ENCODE data around the gene GNA14.
"Not testable (repeated sequence)": the region's sequence is repeated elsewhere in the genome, so short reads cannot be mapped to it uniquely, and the experiment has no call there.

GNA14 gene

DNA sequence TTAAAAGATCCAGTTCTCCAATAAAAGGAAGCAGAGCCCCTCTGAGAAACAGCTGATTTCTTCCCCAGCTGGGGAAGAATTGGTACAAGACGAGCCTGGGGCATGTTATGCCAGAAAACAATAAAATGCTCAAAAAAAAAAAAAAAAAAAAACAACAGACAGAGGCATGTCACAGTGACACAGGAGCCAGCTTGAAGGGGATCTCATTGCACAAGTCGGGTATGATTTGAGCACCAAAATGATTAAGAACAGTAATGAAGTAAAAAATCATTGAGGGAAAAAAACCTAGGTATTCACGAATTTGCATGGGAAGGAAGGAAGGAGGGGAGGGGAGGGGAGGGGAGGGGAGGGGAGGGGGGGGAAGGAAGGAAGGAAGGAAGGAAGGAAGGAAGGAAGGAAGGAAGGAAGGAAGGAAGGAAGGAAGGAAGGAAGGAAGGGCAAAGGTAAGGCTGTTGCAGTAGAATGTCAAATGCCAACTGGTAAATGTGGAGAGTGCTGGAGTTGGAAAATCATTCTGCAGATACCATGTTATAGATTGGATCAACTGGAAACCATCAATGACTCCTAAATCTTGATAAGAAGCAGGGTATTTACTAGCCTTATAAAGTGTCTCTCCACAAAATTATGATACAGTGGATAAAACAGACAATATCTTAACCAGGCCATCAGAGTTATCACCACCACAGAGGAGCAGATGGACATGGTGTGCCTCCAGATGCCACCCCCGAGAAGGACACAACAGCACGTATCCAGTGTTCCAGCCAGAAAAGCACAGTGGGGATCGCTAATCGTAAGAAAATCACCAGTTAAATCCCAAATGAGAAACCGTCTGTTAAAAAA is 7.2 kb downstream of the GNA14 start:
- Histone ChIP-seq H3K27me3 (ENCODE audit: insufficient read depth, insufficient read length) (no peaks in the 10 kb centered on the region), H3K9ac (ENCODE audit: insufficient read length, low read depth) (no peak overlapping the region), H3K4me3 (ENCODE audit: insufficient read length, low read depth) (no peak overlapping the region), H3K36me3 (ENCODE audit: insufficient read depth, insufficient read length, low read length) (no peaks in the 10 kb centered on the region), H3K9me3 (ENCODE audit: insufficient read depth, low read length) (no peaks in the 10 kb centered on the region), H3K4me1 (ENCODE audit: insufficient read depth, insufficient read length) (no peaks in the 10 kb centered on the region)
- DNase-seq (ENCODE audit: low read depth, low spot score), result no peak
- TF ChIP-seq SUZ12 (IDR thresholded peaks at IDR 0.05; ENCODE audit: extremely low read depth, insufficient read depth, insufficient read length) (no peak), ZNF274 (IDR thresholded peaks at IDR 0.05; ENCODE audit: low read depth, low read length) (no peak), YY1 (IDR thresholded peaks at IDR 0.05; ENCODE audit: insufficient read depth, insufficient read length) (no peak)

DNA sequence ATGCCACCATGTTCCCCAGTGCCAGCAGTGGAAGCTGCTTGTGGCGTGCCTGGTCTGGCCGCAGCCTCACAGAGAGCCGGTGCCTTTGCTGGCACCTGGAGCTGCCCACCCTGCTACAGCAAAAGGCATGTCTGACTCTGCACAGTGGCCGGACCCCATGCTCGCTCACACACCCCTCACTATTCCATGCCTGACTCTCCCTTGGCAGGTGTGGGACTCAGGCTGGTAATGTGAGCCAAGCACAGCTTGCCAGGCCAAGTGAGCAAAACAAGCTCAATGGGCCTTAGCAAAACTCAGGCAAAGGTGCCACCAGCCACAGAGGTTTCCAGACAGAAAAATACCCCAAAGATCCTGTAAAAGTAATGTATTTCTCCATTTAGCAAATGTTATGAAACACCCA is 15.5 kb downstream of the GNA14 start:
- Histone ChIP-seq H3K9ac (ENCODE audit: insufficient read length, low read depth) (no peak overlapping the region), H3K27me3 (ENCODE audit: insufficient read depth, insufficient read length) (no peaks in the 10 kb centered on the region), H3K4me3 (ENCODE audit: insufficient read length, low read depth) (no peak overlapping the region), H3K9me3 (ENCODE audit: insufficient read depth, low read length) (no peaks in the 10 kb centered on the region), H3K36me3 (ENCODE audit: insufficient read depth, insufficient read length, low read length) (no peaks in the 10 kb centered on the region), H3K4me1 (ENCODE audit: insufficient read depth, insufficient read length) (no peaks in the 10 kb centered on the region)
- TF ChIP-seq SUZ12 (IDR thresholded peaks at IDR 0.05; ENCODE audit: extremely low read depth, insufficient read depth, insufficient read length) (no peak), ZNF274 (IDR thresholded peaks at IDR 0.05; ENCODE audit: low read depth, low read length) (no peak)
- no peak for DNase-seq (ENCODE audit: low read depth, low spot score)

DNA sequence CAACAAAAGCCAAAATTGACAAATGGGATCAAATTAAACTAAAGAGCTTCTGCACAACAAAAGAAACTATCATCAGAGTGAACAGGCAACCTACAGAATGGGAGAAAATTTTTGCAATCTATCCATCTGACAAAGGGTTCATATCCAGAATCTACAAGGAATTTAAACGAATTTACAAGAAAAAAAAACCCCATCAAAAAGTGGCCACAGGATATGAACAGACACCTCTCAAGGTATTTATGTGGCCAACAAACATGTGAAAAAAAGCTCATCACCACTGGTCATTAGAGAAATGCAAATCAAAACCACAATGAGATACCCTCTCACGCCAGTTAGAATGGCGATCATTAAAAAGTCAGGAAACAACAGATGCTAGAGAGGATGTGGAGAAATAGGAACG is 19.3 kb downstream of the GNA14 start:
- H3K36me3 ChIP-seq (ENCODE audit: insufficient read depth, insufficient read length, low read length); H3K9me3 ChIP-seq (ENCODE audit: insufficient read depth, low read length); H3K4me3 ChIP-seq (ENCODE audit: insufficient read length, low read depth); H3K4me1 ChIP-seq (ENCODE audit: insufficient read depth, insufficient read length); H3K27me3 ChIP-seq (ENCODE audit: insufficient read depth, insufficient read length); H3K9ac ChIP-seq (ENCODE audit: insufficient read length, low read depth); DNase-seq (ENCODE audit: low read depth, low spot score): not testable (repeated sequence)

DNA sequence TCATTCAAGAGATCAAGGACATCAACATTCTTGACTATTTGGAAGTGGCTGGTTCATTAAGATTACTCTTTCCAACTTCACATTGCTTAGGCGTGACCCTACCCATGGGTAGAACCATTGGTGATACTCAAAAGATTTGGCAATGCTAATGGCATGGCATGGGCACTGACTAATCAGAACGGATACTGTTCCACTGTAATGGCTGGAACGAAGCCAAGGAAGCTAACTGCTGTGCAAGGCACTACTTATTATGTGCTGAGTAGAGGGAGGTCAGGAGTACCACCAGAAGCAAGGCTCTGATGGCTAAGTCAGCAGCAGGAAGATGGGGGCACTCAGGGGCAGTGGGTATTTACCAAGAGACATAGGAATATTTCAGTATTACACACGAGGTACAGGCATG is 31.9 kb downstream of the GNA14 start:
- Histone ChIP-seq H3K9ac (ENCODE audit: insufficient read length, low read depth) (no peak overlapping the region), H3K36me3 (ENCODE audit: insufficient read depth, insufficient read length, low read length) (no peaks in the 10 kb centered on the region), H3K9me3 (ENCODE audit: insufficient read depth, low read length) (no peaks in the 10 kb centered on the region), H3K4me3 (ENCODE audit: insufficient read length, low read depth) (no peak overlapping the region), H3K27me3 (ENCODE audit: insufficient read depth, insufficient read length) (no peaks in the 10 kb centered on the region), H3K4me1 (ENCODE audit: insufficient read depth, insufficient read length) (no peaks in the 10 kb centered on the region)
- no peak for DNase-seq (ENCODE audit: low read depth, low spot score)
- TF ChIP-seq YY1 (IDR thresholded peaks at IDR 0.05; ENCODE audit: insufficient read depth, insufficient read length) (no peak), ZNF274 (IDR thresholded peaks at IDR 0.05; ENCODE audit: low read depth, low read length) (no peak), SUZ12 (IDR thresholded peaks at IDR 0.05; ENCODE audit: extremely low read depth, insufficient read depth, insufficient read length) (no peak)

DNA sequence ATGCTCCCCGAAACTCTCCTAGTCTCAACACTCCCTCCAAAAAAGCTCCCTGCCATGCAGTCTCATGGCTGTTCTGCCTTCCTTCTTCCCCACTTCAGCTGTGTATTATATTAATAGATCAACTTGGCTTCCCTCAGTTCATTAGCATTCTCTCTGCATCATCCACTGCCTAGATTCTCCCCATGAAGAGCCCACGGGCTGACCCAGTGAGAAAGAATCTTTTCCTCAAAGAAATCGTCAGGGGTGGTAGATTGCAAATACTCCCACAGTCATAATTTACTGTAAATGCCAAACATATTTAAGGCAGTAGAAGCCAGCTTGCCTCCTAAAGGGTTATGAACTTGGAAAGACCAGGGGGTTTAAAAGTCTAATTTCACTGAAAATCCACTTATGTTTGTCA is 33.5 kb downstream of the GNA14 start:
- Histone ChIP-seq H3K9ac (ENCODE audit: insufficient read length, low read depth) (no peak overlapping the region), H3K4me1 (ENCODE audit: insufficient read depth, insufficient read length) (no peaks in the 10 kb centered on the region), H3K27me3 (ENCODE audit: insufficient read depth, insufficient read length) (no peaks in the 10 kb centered on the region), H3K4me3 (ENCODE audit: insufficient read length, low read depth) (no peak overlapping the region), H3K36me3 (ENCODE audit: insufficient read depth, insufficient read length, low read length) (no peaks in the 10 kb centered on the region), H3K9me3 (ENCODE audit: insufficient read depth, low read length) (no peaks in the 10 kb centered on the region)
- DNase-seq (ENCODE audit: low read depth, low spot score), result no peak
- TF ChIP-seq SUZ12 (IDR thresholded peaks at IDR 0.05; ENCODE audit: extremely low read depth, insufficient read depth, insufficient read length) (no peak), ZNF274 (IDR thresholded peaks at IDR 0.05; ENCODE audit: low read depth, low read length) (no peak), YY1 (IDR thresholded peaks at IDR 0.05; ENCODE audit: insufficient read depth, insufficient read length) (no peak)

DNA sequence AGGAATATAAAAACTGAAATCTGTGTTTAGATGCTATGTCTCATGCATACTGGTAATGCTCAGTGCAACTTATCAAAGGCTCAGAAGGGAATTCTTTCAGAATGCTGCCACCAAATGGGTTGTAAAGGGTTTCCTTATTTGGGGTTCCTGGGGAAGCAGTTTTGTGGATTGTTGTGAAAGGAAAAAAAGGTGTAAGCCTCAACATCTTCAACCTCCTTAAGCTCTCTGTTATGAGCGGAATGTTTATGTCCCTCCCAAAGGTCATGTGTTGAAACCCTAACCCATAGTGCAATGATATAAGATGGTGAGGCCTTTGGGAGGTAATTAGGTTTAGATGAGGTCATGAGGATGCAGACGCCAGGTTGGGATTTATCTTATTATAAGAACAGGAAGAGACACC is 41.6 kb downstream of the GNA14 start:
- Histone ChIP-seq H3K9me3 (ENCODE audit: insufficient read depth, low read length) (no peaks in the 10 kb centered on the region), H3K9ac (ENCODE audit: insufficient read length, low read depth) (no peak overlapping the region), H3K4me3 (ENCODE audit: insufficient read length, low read depth) (no peak overlapping the region), H3K4me1 (ENCODE audit: insufficient read depth, insufficient read length) (no peaks in the 10 kb centered on the region), H3K36me3 (ENCODE audit: insufficient read depth, insufficient read length, low read length) (no peaks in the 10 kb centered on the region), H3K27me3 (ENCODE audit: insufficient read depth, insufficient read length) (no peaks in the 10 kb centered on the region)
- no peak for DNase-seq (ENCODE audit: low read depth, low spot score)
- no peak for TF ChIP-seq SUZ12 (IDR thresholded peaks at IDR 0.05; ENCODE audit: extremely low read depth, insufficient read depth, insufficient read length)
- TF ChIP-seq YY1 (IDR thresholded peaks at IDR 0.05; ENCODE audit: insufficient read depth, insufficient read length), result no peak
- TF ChIP-seq ZNF274 (IDR thresholded peaks at IDR 0.05; ENCODE audit: low read depth, low read length), result no peak

DNA sequence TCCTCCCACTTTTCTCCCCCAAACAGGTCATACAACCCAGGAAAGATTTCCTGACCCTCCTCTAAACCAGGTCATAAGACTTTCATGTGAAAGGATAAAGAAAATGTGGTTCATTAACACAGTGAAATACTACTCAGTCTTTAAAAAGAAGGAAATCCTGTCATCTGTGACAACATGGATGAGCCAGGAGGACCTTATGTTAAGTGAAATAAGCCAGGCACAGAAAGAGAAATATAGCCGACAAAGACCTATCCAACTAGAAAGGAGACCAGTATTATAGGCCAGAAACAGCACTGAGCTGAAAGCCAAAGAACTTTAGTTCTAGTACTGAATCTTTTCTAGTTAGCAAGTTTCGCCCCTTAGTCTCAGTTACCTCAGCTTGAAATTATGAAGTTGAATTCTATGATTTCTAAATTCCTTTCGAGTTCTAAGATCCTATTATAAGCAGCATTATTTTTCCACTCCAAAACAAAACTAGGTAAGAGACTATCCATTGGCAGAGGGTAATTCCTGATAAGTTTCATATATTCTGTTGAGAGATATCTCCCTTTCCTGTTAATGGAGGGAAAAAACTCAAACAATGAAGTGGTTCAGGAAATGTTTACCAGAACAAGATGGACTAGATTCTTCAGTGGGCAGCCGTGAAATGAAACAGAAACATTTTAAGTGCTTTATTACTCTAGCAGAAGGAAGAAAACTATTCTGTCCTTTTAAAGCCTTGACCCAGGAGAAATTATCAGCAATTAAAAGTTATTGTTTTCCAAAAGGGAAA is 42.5 kb downstream of the GNA14 start:
- no peaks in the 10 kb centered on the region for H3K36me3 ChIP-seq (ENCODE audit: insufficient read depth, insufficient read length, low read length)
- no peaks in the 10 kb centered on the region for H3K27me3 ChIP-seq (ENCODE audit: insufficient read depth, insufficient read length)
- H3K4me1 ChIP-seq (ENCODE audit: insufficient read depth, insufficient read length), result no peaks in the 10 kb centered on the region
- H3K9me3 ChIP-seq (ENCODE audit: insufficient read depth, low read length), result no peaks in the 10 kb centered on the region
- no peak for TF ChIP-seq SUZ12 (IDR thresholded peaks at IDR 0.05; ENCODE audit: extremely low read depth, insufficient read depth, insufficient read length)
- no peak for TF ChIP-seq ZNF274 (IDR thresholded peaks at IDR 0.05; ENCODE audit: low read depth, low read length)
- no peak for TF ChIP-seq YY1 (IDR thresholded peaks at IDR 0.05; ENCODE audit: insufficient read depth, insufficient read length)
- no peak overlapping the region for H3K4me3 ChIP-seq (ENCODE audit: insufficient read length, low read depth)
- no peak for DNase-seq (ENCODE audit: low read depth, low spot score)
- H3K9ac ChIP-seq (ENCODE audit: insufficient read length, low read depth), result no peak overlapping the region
